Effector memory CD4-positive, alpha-beta T cell (primary cell): ENCODE results near the gene DGCR2.
A peak's percentile ranks its signal among the peaks of the same experiment; 100 is the strongest.

Experiments
- DNase-seq, 3 donors: peaks; one replicate each; pipeline ENCODE4 v3.0.0-alpha.2; 2020
- H3K27ac ChIP-seq: 2 replicates; pipeline ENCODE4 v1.7.0; 2013; ENCODE audit warnings: mild to moderate bottlenecking, low read length, moderate library complexity; ENCODE audit not compliant: insufficient read depth, poor library complexity, severe bottlenecking
- H3K27me3 ChIP-seq: replicated peaks from 2 replicates; pipeline ENCODE4 v1.7.0; 2013; ENCODE audit warnings: mild to moderate bottlenecking, low read length; ENCODE audit not compliant: insufficient read depth, control insufficient read depth, poor library complexity, severe bottlenecking
- H3K36me3 ChIP-seq: 2 replicates; pipeline ENCODE4 v1.7.0; 2013; ENCODE audit warnings: mild to moderate bottlenecking, low read length, moderate library complexity; ENCODE audit not compliant: control insufficient read depth, insufficient read depth
- H3K4me1 ChIP-seq: 2 replicates; pipeline ENCODE4 v1.7.0; 2013; ENCODE audit warnings: low read length, mild to moderate bottlenecking; ENCODE audit not compliant: control insufficient read depth, insufficient read depth, poor library complexity, severe bottlenecking
- H3K4me3 ChIP-seq: 2 replicates; pipeline ENCODE4 v1.7.0; 2013; ENCODE audit warnings: low read length, low read depth, mild to moderate bottlenecking; ENCODE audit not compliant: insufficient read depth, poor library complexity, severe bottlenecking
- H3K9me3 ChIP-seq: 2 replicates; pipeline ENCODE4 v1.7.0; 2013; ENCODE audit warnings: mild to moderate bottlenecking, low read length, moderate library complexity; ENCODE audit not compliant: control insufficient read depth

The DGCR2 gene

GRCh38 chr22:19110064-19110458 is 12.2 kb downstream of the DGCR2 start:
- no peak for DNase-seq
- peak overlapping the region; percentile 15 for H3K4me3 ChIP-seq
- no peaks in the 10 kb centered on the region for H3K9me3 ChIP-seq
- no peaks in the 10 kb centered on the region for H3K27me3 ChIP-seq
- peaks cover 33% of the 10 kb centered on the region for H3K4me1 ChIP-seq
- peak overlapping the region; percentile 67 for H3K27ac ChIP-seq
- H3K36me3 ChIP-seq, result no peaks in the 10 kb centered on the region

DNA sequence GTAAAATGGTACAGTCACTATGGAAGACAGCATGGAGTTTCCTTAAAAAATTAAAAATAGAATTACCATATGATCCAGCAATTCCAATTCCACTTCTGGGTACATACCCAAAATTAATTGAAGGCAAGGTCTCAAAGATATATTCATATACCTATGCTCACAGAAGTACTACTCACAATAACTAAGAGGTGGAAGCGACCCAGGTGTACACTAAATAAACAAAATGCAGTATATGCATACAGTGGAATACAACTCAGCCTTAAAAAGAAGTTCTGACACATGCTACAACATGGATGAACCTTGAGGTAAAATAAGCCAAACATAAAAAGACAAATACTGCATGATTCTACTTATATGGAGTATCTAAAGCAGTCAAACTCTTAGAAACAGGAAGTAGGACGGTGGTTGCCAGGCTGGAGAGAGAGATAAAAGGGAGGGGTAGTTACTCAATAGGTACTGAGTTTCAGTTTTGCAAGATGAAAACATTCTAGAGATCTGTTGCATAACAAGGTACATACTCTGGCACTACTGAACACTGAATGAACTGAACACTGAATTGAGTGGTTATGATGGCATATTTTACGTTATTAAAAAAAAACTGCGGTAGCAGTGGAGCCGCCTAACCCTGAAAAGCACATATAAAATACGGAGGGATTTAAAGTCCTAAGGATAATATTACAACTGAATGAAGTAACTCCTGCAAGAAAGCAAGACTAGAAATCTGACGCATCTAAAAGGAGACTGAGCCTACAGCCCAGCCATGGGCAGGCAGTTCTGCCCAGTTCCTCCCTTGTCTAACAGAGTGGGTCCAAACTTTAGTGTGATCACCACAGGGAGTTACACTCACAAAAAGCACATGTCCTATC is 12.8 kb downstream of the DGCR2 start:
- H3K36me3 ChIP-seq, result no peaks in the 10 kb centered on the region
- H3K27me3 ChIP-seq, result no peaks in the 10 kb centered on the region
- peak; percentile 36 to 46 (median 39) for DNase-seq
- H3K9me3 ChIP-seq, result no peaks in the 10 kb centered on the region
- H3K4me1 ChIP-seq, result peaks cover 31% of the 10 kb centered on the region
- H3K4me3 ChIP-seq, result peak overlapping the region; percentile 15
- peak overlapping the region; percentile 67 for H3K27ac ChIP-seq

DNA sequence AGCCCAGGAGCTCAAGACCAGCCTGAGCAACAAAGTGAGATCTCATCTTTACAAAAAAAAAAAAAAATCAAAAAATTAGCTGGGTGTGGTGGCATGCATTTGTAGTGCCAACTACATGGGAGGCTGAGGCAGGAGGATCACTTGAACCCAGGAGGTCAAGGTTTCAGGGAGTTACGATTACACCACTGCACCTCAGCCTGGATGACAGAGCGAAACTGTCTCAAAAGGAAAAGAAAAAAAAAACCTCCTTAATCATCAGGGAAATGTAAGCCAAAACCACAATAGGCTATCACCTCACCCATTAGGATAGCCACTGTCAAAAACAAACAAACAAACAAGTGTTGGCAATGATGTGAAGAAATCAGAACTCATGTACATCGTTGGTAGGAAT is 13.4 kb downstream of the DGCR2 start:
- no peaks in the 10 kb centered on the region for H3K9me3 ChIP-seq
- peaks cover 31% of the 10 kb centered on the region for H3K4me1 ChIP-seq
- no peak overlapping the region for H3K4me3 ChIP-seq
- H3K27me3 ChIP-seq, result no peaks in the 10 kb centered on the region
- H3K27ac ChIP-seq, result peak overlapping the region; percentile 67
- H3K36me3 ChIP-seq, result no peaks in the 10 kb centered on the region
- no peak for DNase-seq

DNA sequence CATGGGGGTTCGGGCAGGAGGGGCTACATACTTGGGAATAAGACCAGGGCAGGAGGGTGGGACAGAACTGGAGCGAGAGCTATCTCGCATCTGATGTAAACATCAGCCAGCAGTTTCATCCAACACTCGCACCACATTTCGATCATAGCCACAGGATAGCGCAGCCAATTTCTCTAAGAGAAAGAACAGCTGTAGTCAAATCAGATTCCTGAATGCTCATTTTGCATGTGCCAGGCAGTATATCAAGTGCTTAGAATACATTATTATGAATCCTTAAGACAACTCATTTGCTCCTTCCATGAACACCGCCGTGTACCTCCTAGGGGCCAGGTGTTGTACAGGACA is 14.5 kb downstream of the DGCR2 start:
- H3K4me1 ChIP-seq, result peaks cover 31% of the 10 kb centered on the region
- no peak overlapping the region for H3K4me3 ChIP-seq
- H3K36me3 ChIP-seq, result no peaks in the 10 kb centered on the region
- H3K27me3 ChIP-seq, result no peaks in the 10 kb centered on the region
- DNase-seq, result no peak
- no peak overlapping the region for H3K27ac ChIP-seq
- H3K9me3 ChIP-seq, result no peaks in the 10 kb centered on the region

DNA sequence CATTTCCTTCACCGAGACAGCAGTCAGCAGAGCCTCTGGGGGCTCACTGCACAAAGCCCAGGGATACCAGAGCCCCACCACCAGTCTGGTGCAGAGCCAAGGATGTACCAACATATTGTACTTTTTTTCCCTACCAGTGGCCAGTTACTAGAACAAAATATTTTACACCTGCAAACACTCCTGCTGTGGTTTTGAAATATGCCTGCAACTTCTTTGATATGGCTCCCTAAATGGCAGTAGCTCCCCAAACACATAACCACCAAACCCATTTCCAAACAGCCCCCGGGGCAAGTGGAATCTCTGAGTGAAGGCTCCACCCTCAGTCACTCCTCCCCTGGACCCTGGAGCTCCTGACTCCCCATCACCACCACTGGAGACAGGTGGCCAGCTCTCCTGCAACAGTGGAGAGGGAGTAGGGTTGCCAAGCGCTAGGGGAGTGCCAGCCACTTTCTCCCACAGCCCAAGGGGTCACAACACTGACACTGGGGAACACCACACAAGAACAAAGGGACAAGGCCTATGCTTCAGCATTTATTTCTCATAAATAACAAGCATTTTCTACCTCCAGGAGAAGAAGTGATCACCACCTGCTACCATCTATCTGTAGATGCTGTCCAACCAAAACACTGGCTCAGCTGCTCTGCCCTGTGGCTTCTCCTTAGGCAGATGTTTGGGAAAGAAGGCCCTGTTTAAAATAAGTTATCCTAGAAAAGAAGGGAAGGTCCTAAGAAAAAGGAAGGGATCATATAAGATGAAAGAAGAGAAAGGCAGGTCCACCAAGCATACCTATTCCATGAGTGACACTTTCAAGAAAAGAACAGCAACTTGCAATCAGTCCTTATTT is 15.1 kb downstream of the DGCR2 start:
- Histone ChIP-seq H3K36me3 (no peaks in the 10 kb centered on the region), H3K27me3 (no peaks in the 10 kb centered on the region), H3K9me3 (no peaks in the 10 kb centered on the region), H3K4me1 (peaks cover 31% of the 10 kb centered on the region), H3K4me3 (no peak overlapping the region), H3K27ac (no peak overlapping the region)
- DNase-seq, result no peak

DNA sequence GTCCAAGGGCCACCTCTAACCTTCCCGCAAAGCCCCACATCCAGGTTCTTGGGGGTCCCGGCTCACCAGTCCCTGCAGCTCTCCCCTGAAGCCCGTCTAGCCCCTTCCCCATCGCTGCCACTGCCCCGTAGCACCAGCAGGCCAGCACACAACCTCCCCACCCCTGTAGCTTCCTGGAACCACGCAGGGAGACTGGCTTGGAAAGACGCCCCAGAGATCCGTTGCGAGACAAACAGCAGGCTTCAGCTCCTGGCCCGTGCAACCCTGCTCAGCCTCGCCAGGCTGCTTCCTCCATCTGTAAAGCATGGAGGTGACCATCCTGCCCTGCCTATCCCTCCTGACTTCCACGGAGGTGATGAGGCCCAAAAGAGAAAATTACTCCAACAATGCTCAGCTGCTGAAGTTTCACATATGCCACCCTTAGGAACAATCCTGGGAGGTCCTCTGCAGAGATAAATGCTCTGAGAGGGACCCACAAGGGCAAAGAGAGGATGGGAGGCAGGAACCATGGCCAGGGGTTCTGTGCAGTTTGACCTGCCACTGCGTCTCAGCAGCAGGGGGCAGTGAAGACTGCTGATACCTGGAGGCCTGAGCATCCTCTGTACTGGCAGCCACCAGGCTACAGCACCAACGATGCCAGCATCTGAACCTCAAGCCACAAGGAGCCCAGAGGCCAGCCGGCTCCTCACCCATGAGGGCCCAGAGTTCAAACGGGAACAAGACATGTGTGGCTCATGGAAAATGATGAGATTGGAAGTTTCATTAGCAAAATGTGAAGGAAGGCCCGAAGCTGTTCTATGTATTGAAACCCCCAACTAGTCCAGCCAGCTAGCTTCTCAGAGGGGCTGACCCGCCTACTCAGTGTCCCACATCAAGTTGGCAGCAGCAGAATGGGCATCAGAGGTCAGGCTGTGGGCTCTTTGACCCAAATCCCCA is 16.1 kb downstream of the DGCR2 start:
- Histone ChIP-seq H3K27me3 (no peaks in the 10 kb centered on the region), H3K4me3 (no peak overlapping the region), H3K9me3 (no peaks in the 10 kb centered on the region), H3K27ac (no peak overlapping the region), H3K36me3 (peaks cover under 1% of the 10 kb centered on the region), H3K4me1 (peaks cover 26% of the 10 kb centered on the region)
- peak; percentile 16 to 37 (median 22) for DNase-seq

GRCh38 chr22:19105456-19105855 is 16.8 kb downstream of the DGCR2 start:
- Histone ChIP-seq H3K4me1 (peaks cover 20% of the 10 kb centered on the region), H3K9me3 (no peaks in the 10 kb centered on the region), H3K4me3 (no peak overlapping the region), H3K27me3 (no peaks in the 10 kb centered on the region), H3K27ac (no peak overlapping the region), H3K36me3 (peaks cover 6% of the 10 kb centered on the region)
- DNase-seq, result no peak

DNA sequence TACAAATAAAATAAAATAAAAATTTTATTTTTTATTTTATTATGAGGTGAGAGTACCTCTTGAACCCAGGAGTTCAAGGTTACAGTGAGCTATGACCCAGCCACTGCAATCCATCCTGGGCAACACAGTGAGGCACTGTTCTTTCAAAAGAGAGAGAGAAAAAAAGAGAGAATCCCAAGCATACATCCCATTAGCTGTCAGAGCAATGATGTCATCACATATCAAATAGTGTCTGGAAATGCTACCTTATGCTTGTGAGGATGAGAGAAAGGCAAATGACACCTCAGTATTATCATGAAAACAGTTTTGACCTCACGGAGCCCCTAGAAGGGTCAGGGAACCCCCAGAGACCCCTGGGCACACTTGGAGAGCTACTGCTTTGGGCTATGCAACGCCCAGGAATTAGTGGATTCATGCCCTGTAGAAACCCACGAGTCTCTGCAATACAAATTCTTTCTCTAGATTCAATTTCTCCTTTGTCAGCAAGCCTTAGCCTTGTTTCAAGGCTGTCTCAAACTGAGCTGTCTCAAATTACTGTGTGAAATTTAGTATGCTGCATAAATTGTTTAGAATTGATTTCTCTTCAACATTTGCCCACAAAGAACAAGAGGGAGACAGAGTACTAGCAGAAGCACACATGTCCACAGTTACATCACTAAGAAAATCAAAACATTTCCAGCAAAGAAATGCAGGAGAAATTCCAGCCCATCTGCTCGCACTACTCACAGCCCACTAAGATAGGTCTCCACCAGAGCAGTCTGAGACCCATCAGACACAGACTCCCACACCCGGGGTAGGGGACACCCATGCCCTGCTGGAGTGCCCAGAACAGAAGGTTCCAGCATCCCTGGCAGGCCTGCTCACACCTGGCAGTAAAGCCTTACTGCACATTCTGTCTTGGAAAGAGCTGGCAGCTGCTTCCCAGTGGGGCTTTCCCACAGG is 18.1 kb downstream of the DGCR2 start:
- no peak for DNase-seq
- peaks cover 7% of the 10 kb centered on the region for H3K4me1 ChIP-seq
- H3K27me3 ChIP-seq, result no peaks in the 10 kb centered on the region
- H3K36me3 ChIP-seq, result peaks cover 6% of the 10 kb centered on the region
- H3K9me3 ChIP-seq, result no peaks in the 10 kb centered on the region
- H3K4me3 ChIP-seq, result no peak overlapping the region
- no peak overlapping the region for H3K27ac ChIP-seq

DNA sequence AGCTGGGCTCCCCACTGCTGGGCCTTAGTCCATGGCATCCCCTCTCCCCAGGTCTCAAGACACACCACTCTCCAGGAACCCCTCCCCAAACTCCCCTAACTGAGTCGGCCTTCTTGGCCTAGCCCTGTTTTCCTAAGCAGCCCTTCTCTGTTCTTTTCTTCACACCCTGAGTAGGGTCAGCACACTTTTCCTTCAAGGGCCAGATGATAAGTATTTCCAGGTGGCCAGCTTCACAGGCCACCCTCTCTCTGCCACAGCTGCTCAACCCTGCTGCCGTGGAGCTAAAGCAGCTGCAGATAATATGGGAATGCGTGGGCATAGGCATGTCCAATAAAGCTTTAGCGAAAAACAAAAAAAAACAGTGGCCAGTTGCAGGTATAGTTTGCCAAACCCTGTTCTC is 24.1 kb downstream of the DGCR2 start:
- Histone ChIP-seq H3K4me3 (no peak overlapping the region), H3K36me3 (peaks cover 13% of the 10 kb centered on the region), H3K9me3 (no peaks in the 10 kb centered on the region), H3K4me1 (no peaks in the 10 kb centered on the region), H3K27ac (no peak overlapping the region), H3K27me3 (no peaks in the 10 kb centered on the region)
- DNase-seq, result no peak
